ENCODE results near the gene MRPL24. TPM values are rescaled to one million over a fixed set of nuclear protein-coding genes. Genes with fewer than 3 reads are reported as not detected.

Gene MRPL24
- total and polyA plus RNA-seq, 10 of the 15 experiments (the other 5 are each of a cell fraction or from before 2014, with no cell fraction given) = 87.4 to 269 (median 134) TPM

GRCh38 chr1:156740741-156741480 is at the start of gene MRPL24 (continued):
- TF ChIP-seq ASH2L (IDR thresholded peaks at IDR 0.05; ENCODE audit: borderline replicate concordance, low read depth) (no peak), SP1 (IDR thresholded peaks at IDR 0.05; ENCODE audit: low read depth, low read length) (no peak), TARDBP (IDR thresholded peaks at IDR 0.05; ENCODE audit: borderline replicate concordance) (peak; percentile 97), SREBF1 (IDR thresholded peaks at IDR 0.05; ENCODE audit: low read length) (peak; percentile 94), ZBTB33 (IDR thresholded peaks at IDR 0.05) (no peak), HDAC2 (IDR thresholded peaks at IDR 0.05) (no peak), ZNF592 (IDR thresholded peaks at IDR 0.05) (no peak), HDAC6 (IDR thresholded peaks at IDR 0.05; ENCODE audit: unreplicated experiment) (no peak), YY1 (IDR thresholded peaks at IDR 0.05; ENCODE audit: low read depth, low read length) (peak; percentile 96), CHD4 (IDR thresholded peaks at IDR 0.05) (no peak), IRF5 (IDR thresholded peaks at IDR 0.05; ENCODE audit: borderline replicate concordance) (no peak), SMAD5 (IDR thresholded peaks at IDR 0.05; ENCODE audit: low read depth) (peak; percentile 55; the same call in 1 of the 2 replicates)
